OCI-LY3 (cell line): Measurements from ENCODE around the gene SLIT1.

Experiments
- CTCF ChIP-seq: fragments of 200-600, 300-600 bp; sonication (generic); IDR thresholded peaks from 2 replicates; pipeline ENCODE4 v1.5.1; 2014; ENCODE audit warnings: antibody characterized with exemption, low read length, low read depth
- EZH2phosphoT487 ChIP-seq: fragments of 200-600 bp; shearing (Covaris generic); IDR thresholded peaks from 2 replicates; pipeline ENCODE4 v1.6.1; 2018; ENCODE audit warnings: antibody characterized with exemption, mixed run types, low read depth

GRCh38 chr10:97116462-97117162 lies 69.1 kb downstream of the SLIT1 start:
- TF ChIP-seq CTCF = no peak
- no peak for TF ChIP-seq EZH2phosphoT487
